ENCODE data around the gene FMN2. TPM values are rescaled to one million over a fixed set of nuclear protein-coding genes. Genes with fewer than 3 reads are reported as not detected.

The FMN2 gene
- total RNA-seq, 1 donor from 2014 or later: not detected

GRCh38 chr1:240100371-240100934 lies 8.8 kb downstream of the FMN2 start:
- ATAC-seq (ENCODE audit: low read depth) (no peak), DNase-seq (no peak)
- Mint-ChIP-seq H3K27ac (no peak overlapping the region), H3K9me3 (no peaks in the 10 kb centered on the region), H3K36me3 (ENCODE audit: low read depth) (no peaks in the 10 kb centered on the region), H3K27me3 (peaks cover 5% of the 10 kb centered on the region), H3K4me1 (no peaks in the 10 kb centered on the region), H3K4me3 (no peak overlapping the region)
- intact Hi-C loops (cut with micrococcal nuclease): no loop called here
- ChIA-PET POLR2A (no interaction called here), CTCF (no interaction called here)
- TF ChIP-seq CTCF (IDR thresholded peaks at IDR 0.05): no peak

- H3K27ac Mint-ChIP-seq: no peak overlapping the region
- ChIA-PET CTCF (no interaction called here), POLR2A (no interaction called here)
- intact Hi-C loops (cut with micrococcal nuclease): no loop called here
- no peak for ATAC-seq (ENCODE audit: low read depth)
- no peak for TF ChIP-seq CTCF (IDR thresholded peaks at IDR 0.05)
- H3K4me1 Mint-ChIP-seq: no peaks in the 10 kb centered on the region
- DNase-seq: no peak
- no peaks in the 10 kb centered on the region for H3K9me3 Mint-ChIP-seq
- H3K27me3 Mint-ChIP-seq: peaks cover 5% of the 10 kb centered on the region
- H3K4me3 Mint-ChIP-seq: no peak overlapping the region
- no peaks in the 10 kb centered on the region for H3K36me3 Mint-ChIP-seq (ENCODE audit: low read depth)
Observed at GRCh38 chr1:240101306-240101705, 9.6 kb downstream of the FMN2 start.

- H3K9me3 Mint-ChIP-seq: no peaks in the 10 kb centered on the region
- peaks cover 2% of the 10 kb centered on the region for H3K27me3 Mint-ChIP-seq
- intact Hi-C loops (cut with micrococcal nuclease): no loop called here
- no peak for TF ChIP-seq CTCF (IDR thresholded peaks at IDR 0.05)
- CTCF ChIA-PET: no interaction called here
- H3K4me3 Mint-ChIP-seq: no peak overlapping the region
- H3K36me3 Mint-ChIP-seq (ENCODE audit: low read depth): no peaks in the 10 kb centered on the region
- no peak for DNase-seq
- ATAC-seq (ENCODE audit: low read depth): no peak
- POLR2A ChIA-PET: no interaction called here
- no peak overlapping the region for H3K27ac Mint-ChIP-seq
- no peaks in the 10 kb centered on the region for H3K4me1 Mint-ChIP-seq
Observed at GRCh38 chr1:240101737-240102136, 10.1 kb downstream of the FMN2 start.

- no peak overlapping the region for H3K27ac Mint-ChIP-seq
- DNase-seq: no peak
- H3K9me3 Mint-ChIP-seq: no peaks in the 10 kb centered on the region
- no peak overlapping the region for H3K4me3 Mint-ChIP-seq
- ChIA-PET CTCF (no interaction called here), POLR2A (no interaction called here)
- no peak for ATAC-seq (ENCODE audit: low read depth)
- H3K4me1 Mint-ChIP-seq: no peaks in the 10 kb centered on the region
- H3K36me3 Mint-ChIP-seq (ENCODE audit: low read depth): no peaks in the 10 kb centered on the region
- intact Hi-C loops (cut with micrococcal nuclease): no loop called here
- no peaks in the 10 kb centered on the region for H3K27me3 Mint-ChIP-seq
- TF ChIP-seq CTCF (IDR thresholded peaks at IDR 0.05): no peak
Observed at GRCh38 chr1:240104672-240105071, 13.0 kb downstream of the FMN2 start.

- DNase-seq: no peak
- Mint-ChIP-seq H3K36me3 (ENCODE audit: low read depth) (no peaks in the 10 kb centered on the region), H3K27ac (no peak overlapping the region), H3K9me3 (no peaks in the 10 kb centered on the region), H3K4me3 (no peak overlapping the region), H3K4me1 (no peaks in the 10 kb centered on the region), H3K27me3 (no peaks in the 10 kb centered on the region)
- TF ChIP-seq CTCF (IDR thresholded peaks at IDR 0.05): no peak
- CTCF ChIA-PET: no interaction called here
- POLR2A ChIA-PET: no interaction called here
- intact Hi-C loops (cut with micrococcal nuclease): no loop called here
- no peak for ATAC-seq (ENCODE audit: low read depth)
Observed at GRCh38 chr1:240107058-240107684, 15.5 kb downstream of the FMN2 start.
